IPS-NIHi7 (cell line): Measurements from ENCODE around the gene PEX3.
"Not testable (repeated sequence)": the region's sequence is repeated elsewhere in the genome, so short reads cannot be mapped to it uniquely, and the experiment has no call there.

Experiments used
- DNase-seq: peaks from one replicate; pipeline ENCODE4 v3.0.0; 2012; ENCODE audit warnings: mixed read lengths; ENCODE audit errors: extremely low spot score

Gene PEX3

GRCh38 chr6:143506620-143507019 is 56.0 kb downstream of the PEX3 start:
- DNase-seq, result no peak

DNA sequence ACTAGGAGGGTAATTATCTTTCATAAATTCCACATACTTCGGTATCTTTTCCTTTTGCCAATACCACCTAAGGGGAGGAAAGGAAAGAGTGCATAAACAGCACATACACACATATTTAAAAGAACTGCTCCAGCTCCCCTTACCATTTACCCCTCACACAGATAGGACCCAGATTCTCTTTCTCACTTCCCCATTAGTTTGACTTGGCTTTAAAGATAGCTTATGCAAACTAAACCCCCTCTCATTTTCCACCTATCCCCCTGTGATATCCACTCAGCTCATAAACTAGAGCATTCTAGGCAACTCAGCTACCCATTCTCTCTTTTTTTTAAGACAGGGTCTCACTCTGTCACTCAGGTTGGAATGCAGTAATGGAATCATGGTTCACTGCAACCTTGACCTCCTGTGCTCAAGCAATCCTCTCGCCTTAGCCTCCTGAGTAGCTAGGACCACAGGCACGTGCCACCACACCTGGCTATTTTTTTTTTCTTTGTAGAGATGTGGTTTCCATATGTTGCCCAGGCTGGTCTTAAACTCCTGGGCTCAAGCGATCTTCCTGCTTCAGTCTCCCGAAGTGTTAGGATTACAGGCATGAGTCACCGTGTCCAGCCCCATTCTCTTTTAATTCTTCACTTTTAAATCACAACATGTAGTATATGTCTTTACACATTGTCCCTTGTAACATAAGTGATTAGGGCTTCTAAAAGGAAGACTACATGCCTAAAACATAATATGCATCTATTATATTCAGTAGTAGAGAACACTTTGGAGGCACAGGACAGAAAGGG is 56.9 kb downstream of the PEX3 start:
- no peak for DNase-seq

DNA sequence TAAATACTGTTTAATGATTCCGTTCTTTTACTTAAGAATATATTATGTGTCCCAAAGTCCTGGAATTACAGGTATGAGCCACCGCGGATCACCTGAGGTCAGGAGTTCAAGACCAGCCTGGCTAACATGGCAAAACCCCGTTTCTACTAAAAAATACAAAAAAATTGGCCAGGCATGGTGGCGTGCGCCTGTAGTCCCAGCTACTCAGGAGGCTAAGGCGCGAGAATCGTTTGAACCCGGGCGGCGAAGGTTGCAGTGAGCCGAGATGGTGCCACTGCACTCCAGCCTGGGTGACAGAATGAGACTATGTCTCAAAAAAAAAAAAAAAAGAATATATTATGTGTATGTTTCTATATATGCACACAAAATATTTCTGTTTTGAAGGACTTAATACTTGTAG is 59.7 kb downstream of the PEX3 start:
- DNase-seq, result not testable (repeated sequence)

DNA sequence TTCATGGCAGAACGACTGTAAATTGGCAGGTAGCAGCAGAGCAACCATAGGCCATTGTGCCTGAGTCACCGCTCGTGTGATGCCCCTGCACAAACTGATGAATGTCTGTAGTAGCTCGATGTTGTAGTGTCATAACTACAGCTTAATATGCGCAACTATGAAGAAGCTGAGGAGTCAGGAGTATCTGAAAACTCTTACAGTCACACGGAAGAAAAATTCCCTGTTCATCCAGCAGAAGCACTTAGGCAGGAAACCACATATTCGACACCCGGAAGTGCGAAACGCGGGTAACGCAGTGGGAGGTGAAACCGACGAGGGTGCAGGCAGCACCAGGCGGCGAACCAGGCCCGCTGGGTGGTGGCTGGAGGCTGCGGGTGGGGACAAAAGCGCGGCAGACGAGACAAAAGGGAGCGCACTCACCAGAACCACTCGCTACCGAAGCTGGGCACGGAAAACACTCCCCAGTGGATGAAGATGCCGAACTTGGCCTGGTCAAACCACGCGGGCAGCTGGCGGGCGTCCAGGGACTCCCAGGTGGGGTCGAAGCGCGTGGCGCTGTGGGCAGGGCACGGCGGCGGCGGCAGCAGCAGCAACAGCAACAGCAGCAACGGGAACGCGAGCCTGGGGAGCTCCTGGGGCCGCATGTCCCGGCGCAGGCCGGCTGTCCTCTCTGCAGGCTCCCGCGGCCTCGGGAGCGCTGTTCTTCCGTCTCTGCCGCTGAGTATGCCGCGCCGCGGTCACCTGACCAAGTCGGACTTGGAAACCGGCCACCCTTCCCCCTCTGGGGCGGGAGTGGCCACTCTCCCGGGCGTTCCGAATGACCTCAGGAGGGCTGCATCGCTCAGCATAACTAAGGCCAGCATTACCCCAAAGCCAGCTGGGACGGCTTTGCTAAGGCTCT is 60.6 kb downstream of the PEX3 start, which contains the start of gene FUCA2:
Gene FUCA2 (minus strand): TSS at position 730 of the 901 bp plus-strand sequence. CDS start 86 bp downstream, at position 644.
- DNase-seq, result peak; percentile 91

DNA sequence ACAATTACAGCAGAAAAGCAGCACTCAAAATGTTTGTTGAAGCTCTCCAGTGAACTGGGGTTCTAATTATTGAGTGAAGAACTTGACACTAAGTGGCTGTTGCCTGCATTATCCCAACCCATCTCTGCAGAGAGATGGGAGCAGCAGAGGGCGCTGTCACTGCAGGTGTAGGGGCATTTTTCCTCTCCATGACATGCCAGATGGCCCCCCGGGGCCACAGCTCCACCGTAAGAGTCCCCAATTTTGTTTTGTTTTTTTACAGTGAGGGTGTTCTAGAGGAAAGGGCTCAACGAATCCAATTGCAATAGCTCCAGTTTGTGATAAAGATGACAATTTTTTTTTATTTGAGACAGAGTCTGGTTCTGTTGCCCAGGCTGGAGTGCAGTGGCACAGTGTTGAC is 62.8 kb downstream of the PEX3 start:
- peak; percentile 78 for DNase-seq

- no peak for DNase-seq
These were observed 64.6 kb downstream of the PEX3 start for GRCh38 chr6:143515061-143515760.

DNA sequence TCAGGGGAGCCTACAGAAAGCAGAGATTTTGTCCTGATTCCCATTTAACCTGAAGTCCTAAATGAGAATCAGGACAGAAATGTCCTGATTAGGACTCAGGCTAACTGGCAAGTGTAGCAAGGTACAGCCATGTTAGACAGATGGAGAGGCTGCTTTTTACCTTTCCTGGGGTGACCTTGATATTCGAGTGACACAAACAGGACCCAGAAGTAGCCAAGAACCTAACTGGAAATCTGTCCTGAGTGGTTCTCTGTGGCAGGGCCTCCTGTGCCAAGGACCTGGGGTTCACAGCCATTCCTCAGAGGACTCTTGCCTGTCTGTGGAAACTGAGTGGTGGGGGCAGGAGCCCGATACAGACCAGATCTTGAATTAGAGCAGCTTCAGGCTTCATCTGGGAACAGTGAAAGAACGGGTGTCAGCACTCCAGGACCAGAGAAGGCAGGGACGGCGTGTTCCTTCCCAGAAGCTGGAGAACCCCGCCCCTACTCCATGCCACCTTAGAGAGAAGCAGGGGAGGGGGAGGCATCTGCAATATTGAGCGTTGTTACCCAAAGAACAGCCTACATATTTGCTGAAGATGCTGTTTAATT is 65.3 kb downstream of the PEX3 start:
- DNase-seq, result no peak

DNA sequence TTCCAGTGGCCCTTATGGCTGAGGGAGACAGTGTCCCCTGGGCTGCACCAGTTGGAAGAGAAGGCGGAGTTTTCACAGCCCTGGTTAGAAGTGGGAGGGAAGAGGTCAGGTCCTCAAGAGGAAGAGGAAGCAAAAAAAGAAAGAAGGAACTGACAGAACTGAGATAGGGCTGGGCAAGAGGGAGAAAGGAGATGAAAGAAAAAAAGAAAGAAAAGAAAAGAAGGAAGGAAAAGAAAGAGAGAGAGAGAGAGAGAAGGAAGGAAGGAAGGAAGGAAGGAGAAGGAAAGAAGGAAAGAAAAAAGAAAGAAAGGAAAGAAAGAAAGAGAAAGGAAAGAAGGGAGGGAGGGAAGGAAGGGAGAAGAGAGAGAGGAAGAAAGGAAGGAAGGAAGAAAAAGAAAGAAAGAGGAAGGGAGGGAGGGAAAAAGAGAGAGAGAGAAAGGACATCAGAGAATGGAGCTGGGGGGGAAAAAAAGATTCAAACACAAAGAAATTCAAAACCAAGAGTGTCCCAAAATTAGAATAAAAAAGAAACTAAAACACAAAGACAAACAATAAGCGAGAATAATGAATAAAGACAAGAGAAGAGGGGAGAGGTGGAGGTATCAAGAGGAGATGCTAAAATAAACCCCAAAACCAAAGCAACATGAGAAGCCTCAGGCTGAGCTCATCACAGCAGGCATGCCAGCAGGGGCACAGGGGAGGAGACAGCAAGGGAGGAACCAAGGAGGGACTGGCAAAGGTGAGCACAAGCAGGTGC is 66.3 kb downstream of the PEX3 start:
- no peak for DNase-seq

GRCh38 chr6:143517447-143517773 is 66.8 kb downstream of the PEX3 start:
- DNase-seq, result no peak

DNA sequence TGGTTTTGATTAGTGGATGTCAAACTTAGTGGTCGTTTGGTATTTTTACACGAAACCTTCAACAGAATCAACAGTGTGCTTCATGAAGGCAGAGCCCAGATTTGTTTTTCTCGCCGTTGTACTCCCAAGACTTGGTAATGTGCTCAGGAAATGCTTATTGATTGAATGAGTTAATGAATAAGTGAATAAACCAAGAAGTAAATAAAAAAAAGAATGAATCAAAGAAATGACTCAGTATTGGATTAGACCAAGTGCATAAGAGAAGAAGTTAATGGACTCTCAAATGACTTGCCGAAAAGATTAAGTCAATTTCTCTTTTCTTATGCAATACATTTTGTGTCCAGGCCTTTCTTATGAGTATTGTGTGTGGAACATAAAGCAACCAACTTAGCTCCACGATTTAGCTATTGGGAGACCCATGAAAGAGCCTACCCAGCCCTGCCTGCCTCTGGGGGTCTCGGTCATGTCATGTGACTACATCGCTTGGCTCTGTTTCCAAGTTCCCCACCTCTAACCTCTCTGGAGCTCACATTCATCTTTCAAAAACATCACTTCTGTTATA is 71.5 kb downstream of the PEX3 start:
- no peak for DNase-seq

DNA sequence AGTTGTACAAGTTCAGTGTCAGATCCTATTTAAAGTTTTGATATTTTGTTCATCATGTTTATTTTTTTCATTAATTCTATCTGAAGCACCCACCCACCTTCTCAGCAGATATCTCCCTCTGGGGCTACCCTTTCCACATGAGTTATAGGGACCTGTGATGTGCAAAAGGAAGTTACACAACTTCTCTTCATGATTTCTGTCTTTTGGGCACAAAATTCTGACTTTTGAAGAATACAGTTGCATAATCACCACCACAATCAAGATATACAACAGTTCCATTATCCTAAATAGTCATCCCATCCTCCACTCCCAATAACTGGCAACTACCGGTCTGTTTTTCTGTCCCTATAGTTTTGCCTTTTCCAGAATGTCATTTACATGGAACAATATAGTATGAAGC is 74.8 kb downstream of the PEX3 start:
- DNase-seq, result no peak

- no peak for DNase-seq
These were observed 77.1 kb downstream of the PEX3 start for GRCh38 chr6:143527677-143528076.

DNA sequence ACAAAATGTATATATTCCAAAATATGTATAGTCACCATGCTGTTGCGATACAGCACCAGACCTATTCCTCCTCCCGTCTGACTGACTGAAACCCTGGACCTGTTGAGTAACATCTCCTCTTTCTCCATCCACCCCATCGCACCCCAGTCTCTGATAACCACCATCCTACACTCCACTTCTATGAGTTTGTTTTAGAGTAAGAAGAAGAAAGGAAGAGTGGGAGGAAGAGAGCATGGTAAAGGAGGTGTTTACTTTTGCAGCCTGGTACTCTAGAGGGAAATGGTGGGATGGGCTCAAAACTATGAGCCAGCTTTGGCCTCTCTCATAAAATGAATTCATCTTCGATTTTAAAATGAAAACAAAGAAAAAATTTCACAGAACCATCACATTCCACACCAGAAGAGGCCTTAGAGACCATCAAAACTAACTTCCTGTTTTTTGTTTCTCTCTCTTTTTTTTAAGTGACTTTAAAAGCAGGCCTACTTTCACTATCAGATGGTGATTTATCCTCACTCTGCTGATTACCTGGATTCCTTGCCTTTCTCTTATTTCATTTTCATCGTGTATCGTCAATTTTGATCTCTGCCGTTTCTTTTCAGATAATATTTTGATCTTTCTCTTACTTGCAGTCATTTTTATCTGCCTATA is 77.7 kb downstream of the PEX3 start:
- no peak for DNase-seq

GRCh38 chr6:143529095-143529494 is 78.5 kb downstream of the PEX3 start:
- DNase-seq, result peak; percentile 36

DNA sequence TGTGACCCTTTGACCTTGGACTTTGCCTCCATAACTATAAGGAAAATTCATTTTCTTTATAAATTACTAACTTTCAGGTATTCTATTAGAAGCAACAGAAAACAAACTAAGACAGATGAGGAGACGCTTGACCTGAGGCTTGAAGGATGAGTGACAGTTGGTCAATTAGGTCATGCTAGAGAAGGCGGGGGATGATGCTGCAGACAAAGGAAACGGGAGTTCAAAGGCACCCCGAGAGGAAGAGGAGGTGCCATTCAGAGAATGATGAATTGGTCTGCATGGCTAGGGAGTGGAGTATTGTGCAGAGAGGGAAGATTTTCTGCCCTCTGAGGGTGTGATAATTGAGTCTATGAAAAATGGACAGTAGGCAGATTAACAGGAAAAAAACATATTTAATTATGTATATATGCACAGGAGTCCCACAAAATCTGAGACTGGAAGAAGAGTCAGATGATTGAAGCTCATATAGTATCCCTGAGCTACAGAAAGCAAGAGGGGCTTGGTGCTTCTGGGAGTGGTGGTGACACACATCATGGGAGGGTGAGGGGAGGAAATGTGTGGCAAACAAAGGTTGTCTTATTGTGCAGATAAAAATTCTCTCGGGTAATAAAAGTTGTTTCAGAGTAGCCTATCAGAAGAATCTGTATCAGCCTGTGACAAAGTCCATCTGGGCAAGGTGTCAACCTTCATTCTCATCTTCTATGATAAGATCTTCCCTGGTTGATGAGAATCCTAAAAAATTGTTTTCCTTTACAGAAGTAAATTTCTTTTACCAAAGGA is 81.3 kb downstream of the PEX3 start:
- no peak for DNase-seq

DNA sequence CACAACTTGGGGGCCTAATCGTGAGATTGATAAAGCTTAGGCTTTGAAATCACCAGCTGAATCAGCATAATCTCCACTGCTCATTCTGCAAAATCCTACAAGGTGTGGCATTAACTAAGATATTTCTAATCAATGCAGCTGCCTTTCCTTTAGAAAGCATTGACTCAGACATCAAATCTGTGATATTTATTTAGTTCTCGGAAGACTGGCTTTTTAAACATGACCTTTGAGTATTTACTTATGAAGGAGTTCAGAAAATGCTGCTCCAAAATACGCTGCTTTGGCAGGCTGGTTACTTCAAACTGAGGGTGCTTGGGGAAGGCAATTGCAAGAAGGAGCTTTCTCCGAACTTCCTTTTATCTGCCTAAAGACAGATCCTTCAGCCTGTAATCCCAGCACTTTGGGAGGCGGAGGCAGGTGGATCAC is 84.6 kb downstream of the PEX3 start:
- no peak for DNase-seq

- DNase-seq, result peak; percentile 43
These were observed 85.9 kb downstream of the PEX3 start for GRCh38 chr6:143536461-143536865.

DNA sequence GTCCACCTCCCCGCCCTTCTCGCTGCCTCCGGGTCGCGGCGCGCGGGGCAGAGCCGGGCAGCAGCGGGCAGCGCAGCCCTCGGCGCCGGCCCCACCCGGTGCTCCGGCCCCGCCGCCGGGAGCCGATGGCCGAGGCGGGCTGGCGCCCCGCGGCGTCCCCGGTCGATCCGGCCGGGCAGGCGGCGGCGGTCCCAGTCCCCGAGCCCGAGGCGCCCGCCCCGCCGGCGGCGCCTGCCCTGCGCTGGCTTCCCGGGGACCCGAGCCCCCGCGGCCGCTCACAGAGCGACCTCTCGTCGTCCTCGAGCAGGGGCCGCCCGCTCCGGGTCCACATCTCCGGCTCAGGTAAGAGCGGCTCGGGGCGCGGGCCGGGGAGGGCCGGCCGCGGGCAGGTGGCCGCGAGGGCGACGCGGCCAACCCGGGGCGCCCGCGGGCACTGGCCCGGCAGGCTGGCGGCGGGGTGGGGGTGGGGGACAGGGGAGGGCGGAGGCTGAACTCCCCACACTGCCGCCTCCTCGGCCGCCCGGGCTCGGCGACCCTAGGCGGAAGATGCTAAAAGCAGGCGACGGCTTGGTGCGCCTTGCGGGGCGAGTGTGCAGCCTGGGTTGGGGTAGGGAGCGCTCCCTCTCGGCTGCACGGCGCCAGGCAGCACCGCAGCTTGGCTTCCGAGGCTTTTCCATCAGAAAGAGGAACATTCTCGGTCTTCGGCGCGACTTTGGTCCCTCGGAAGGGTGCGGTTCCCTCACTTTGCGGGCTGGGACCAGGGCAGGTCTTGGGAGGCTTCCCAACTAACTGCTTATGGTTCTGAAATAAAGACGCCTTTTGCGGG is 86.5 kb downstream of the PEX3 start:
- DNase-seq, result peak; percentile 58

DNA sequence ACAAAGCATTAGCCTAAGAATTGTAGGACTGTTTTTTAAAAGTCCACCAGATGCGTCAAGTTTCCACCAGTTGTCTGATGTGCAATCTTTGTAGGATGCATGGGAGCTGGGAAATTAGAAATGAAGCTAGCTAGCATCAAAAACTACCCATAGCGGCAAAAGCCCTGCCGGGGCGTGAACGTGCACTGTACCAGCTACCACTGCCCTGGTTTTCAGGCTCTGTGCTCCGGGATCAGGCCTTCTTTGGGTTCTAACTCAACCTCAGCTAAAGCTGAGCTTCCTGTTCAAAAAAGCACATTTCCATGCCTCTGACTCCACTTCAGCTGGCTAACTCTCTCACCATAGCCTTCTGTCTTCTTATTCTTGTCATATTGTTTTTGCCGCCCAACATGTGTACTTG is 87.8 kb downstream of the PEX3 start:
- no peak for DNase-seq
